ENCODE results near the gene ITGB6.

The ITGB6 gene

DNA sequence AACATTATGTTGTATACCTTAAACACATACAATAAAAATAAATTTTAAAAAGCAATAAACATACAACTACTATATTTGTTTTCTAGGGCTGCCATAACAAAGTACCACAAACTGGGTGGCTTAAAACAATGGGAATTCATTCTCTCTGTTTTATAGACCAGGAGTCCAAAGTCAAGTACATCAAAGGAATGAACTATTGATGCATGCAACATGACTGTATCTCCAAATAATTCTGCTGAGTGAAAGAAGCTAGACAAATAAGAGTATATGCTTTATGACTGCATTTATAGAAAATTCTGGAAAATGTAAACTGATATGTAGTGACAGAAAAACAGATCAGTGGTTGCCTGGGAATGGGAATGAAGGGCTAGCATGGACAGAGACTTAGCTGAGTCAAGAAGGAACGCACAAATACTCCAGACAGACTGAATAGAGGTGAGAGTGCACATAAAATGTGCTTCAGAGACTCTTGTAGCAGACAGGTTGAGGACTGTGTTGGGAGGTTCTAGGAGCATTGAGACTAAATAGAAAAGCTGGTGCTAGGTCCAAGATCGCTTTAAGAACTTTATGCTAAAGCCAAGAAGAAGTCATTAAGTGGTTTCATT lies 126.7 kb downstream of the ITGB6 start:
- no peak for TF ChIP-seq MYC (IDR thresholded peaks at IDR 0.05; ENCODE audit: low read depth, low read length)
- TF ChIP-seq, protein P1, sequence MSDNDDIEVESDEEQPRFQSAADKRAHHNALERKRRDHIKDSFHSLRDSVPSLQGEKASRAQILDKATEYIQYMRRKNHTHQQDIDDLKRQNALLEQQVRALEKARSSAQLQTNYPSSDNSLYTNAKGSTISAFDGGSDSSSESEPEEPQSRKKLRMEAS (IDR thresholded peaks at IDR 0.05; ENCODE audit: low read depth, low read length) = no peak
- TF ChIP-seq, protein P2, sequence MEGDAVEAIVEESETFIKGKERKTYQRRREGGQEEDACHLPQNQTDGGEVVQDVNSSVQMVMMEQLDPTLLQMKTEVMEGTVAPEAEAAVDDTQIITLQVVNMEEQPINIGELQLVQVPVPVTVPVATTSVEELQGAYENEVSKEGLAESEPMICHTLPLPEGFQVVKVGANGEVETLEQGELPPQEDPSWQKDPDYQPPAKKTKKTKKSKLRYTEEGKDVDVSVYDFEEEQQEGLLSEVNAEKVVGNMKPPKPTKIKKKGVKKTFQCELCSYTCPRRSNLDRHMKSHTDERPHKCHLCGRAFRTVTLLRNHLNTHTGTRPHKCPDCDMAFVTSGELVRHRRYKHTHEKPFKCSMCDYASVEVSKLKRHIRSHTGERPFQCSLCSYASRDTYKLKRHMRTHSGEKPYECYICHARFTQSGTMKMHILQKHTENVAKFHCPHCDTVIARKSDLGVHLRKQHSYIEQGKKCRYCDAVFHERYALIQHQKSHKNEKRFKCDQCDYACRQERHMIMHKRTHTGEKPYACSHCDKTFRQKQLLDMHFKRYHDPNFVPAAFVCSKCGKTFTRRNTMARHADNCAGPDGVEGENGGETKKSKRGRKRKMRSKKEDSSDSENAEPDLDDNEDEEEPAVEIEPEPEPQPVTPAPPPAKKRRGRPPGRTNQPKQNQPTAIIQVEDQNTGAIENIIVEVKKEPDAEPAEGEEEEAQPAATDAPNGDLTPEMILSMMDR (IDR thresholded peaks at IDR 0.05; ENCODE audit: low read depth, low read length) = no peak
- no peak for TF ChIP-seq POLR2A (IDR thresholded peaks at IDR 0.05; ENCODE audit: extremely low read depth, insufficient read length)
- no peak for DNase-seq (ENCODE audit: low read depth)
- H3K4me3 ChIP-seq (ENCODE audit: low read depth, low read length) = no peak overlapping the region

DNA sequence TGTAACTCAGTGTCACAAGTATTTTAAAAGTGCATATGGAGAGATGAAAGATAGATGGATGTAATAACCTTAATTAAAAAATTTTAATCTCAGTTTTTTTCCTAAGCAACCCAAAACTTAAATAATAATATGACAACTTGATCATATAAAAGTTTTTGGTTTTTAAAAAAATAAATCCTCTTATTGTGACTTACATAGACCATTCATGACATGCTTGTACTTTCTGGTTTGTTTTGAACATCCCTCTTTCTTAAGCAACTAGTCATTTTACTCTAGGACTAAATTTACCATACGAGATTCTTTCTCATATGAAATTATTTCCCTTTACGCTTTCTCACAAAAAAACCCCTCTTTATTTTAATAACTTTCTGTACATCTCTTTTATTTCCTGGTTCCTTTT lies 131.2 kb downstream of the ITGB6 start:
- TF ChIP-seq POLR2A (IDR thresholded peaks at IDR 0.05; ENCODE audit: extremely low read depth, insufficient read length) (no peak), MYC (IDR thresholded peaks at IDR 0.05; ENCODE audit: low read depth, low read length) (no peak)
- TF ChIP-seq, protein P1 (IDR thresholded peaks at IDR 0.05; ENCODE audit: low read depth, low read length) = no peak
- TF ChIP-seq, protein P2 (IDR thresholded peaks at IDR 0.05; ENCODE audit: low read depth, low read length) = no peak
- H3K4me3 ChIP-seq (ENCODE audit: low read depth, low read length) = no peak overlapping the region
- no peak for DNase-seq (ENCODE audit: low read depth)

DNA sequence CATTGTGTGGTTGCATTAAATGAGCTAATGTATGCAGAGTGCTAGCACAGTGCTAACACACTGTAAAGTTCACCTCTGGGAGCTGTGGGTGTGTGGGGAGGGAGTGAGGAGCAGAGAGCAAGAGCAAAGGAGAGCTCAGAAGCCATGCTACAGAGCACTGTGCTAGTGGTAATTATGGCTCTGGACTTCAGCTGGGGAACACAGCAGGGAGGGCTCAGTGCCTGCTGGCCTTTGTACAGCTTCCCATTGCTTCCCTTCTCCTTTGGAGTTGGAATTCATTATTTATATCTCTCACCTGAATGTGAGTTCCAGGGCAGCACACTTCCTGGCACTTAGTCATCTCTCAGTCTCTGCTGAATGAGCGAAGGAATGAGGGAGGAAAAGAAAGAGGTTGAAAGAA lies 135.2 kb downstream of the ITGB6 start:
- DNase-seq (ENCODE audit: low read depth) = no peak
- TF ChIP-seq, protein P2 (IDR thresholded peaks at IDR 0.05; ENCODE audit: low read depth, low read length) = no peak
- TF ChIP-seq, protein P1 (IDR thresholded peaks at IDR 0.05; ENCODE audit: low read depth, low read length) = no peak
- TF ChIP-seq POLR2A (IDR thresholded peaks at IDR 0.05; ENCODE audit: extremely low read depth, insufficient read length) (no peak), MYC (IDR thresholded peaks at IDR 0.05; ENCODE audit: low read depth, low read length) (no peak)

DNA sequence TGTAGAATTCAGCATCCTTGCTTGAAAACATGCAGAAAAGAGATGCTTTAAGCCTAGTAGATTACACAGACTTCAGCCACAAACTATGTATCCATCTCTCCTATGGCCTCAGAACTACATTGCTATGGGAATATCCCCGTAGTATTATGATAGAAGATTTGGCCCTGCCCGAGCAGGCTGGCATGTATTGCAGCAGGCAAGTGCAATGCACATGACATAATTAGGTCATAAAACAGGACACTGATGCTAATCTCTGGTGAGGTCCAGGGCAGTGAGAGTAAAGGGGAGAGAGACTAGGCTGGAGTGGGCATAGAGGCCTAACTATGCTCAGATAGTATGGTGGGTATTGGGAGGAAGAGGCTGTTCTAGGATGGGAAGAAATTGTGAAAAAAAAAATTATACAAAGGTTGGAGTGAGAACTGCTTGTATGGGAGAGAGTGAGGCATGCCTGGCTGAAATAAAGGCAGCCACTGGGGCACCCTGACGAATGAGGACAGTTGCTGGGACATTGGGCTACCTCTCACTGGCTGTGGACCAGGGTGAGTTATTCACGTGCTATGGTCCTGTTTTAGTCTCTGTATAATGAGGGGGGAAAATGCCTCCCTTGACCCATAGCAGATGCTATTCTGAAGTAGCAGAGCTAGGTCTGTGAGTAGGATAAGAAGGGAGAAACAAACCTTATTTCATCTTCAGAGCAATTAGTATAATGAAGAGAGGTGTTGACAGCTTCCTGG lies 136.0 kb downstream of the ITGB6 start:
- TF ChIP-seq POLR2A (IDR thresholded peaks at IDR 0.05; ENCODE audit: extremely low read depth, insufficient read length) (no peak), MYC (IDR thresholded peaks at IDR 0.05; ENCODE audit: low read depth, low read length) (no peak)
- TF ChIP-seq, protein P2 (IDR thresholded peaks at IDR 0.05; ENCODE audit: low read depth, low read length) = no peak
- TF ChIP-seq, protein P1 (IDR thresholded peaks at IDR 0.05; ENCODE audit: low read depth, low read length) = no peak
- no peak overlapping the region for H3K4me3 ChIP-seq (ENCODE audit: low read depth, low read length)
- no peak for DNase-seq (ENCODE audit: low read depth)

More for the DNA sequence above, 135.2 kb downstream of the ITGB6 start:
- no peak overlapping the region for H3K4me3 ChIP-seq (ENCODE audit: low read depth, low read length)

DNA sequence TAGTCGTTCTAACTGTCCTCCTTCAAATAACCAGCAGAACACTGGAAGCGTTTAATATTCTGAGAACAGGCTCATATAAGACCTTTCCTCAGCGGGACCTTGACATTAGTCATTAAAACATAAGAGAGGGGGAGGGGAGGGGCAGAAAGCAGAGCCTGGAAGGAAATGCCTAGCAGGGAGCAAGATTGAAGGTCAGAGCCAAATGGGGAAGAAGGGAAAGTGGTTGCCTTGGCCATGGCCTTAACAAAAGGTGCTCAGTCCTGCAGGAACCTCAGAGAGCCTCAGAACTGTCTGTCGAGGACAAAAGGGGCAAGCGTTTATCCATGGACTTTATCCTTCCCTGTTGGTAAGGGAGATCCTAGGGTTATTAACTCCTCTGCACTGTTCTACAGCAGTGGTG lies 136.8 kb downstream of the ITGB6 start:
- TF ChIP-seq MYC (IDR thresholded peaks at IDR 0.05; ENCODE audit: low read depth, low read length) = no peak
- TF ChIP-seq, protein P2 (IDR thresholded peaks at IDR 0.05; ENCODE audit: low read depth, low read length) = no peak
- TF ChIP-seq, protein P1 (IDR thresholded peaks at IDR 0.05; ENCODE audit: low read depth, low read length) = no peak
- no peak for TF ChIP-seq POLR2A (IDR thresholded peaks at IDR 0.05; ENCODE audit: extremely low read depth, insufficient read length)
- no peak for DNase-seq (ENCODE audit: low read depth)
- H3K4me3 ChIP-seq (ENCODE audit: low read depth, low read length) = no peak overlapping the region

Measured in NB4 (cell line).